ENCODE results near the gene CFAP74. TPM values are rescaled to one million over a fixed set of nuclear protein-coding genes. Genes with fewer than 3 reads are reported as not detected.

The CFAP74 gene
- total RNA-seq, 1 donor from 2014 or later = 6.6 TPM

GRCh38 chr1:1950940-1951339, 52.6 kb downstream of the CFAP74 start:
- no peak for DNase-seq
- TF ChIP-seq CTCF (IDR thresholded peaks at IDR 0.05) = no peak
- Histone ChIP-seq H3K4me3 (no peak overlapping the region), H3K27me3 (ENCODE audit: low read depth) (no peaks in the 10 kb centered on the region), H3K27ac (no peak overlapping the region), H3K36me3 (no peaks in the 10 kb centered on the region), H3K9me3 (no peaks in the 10 kb centered on the region), H3K4me1 (peaks cover 16% of the 10 kb centered on the region)
- intact Hi-C loops (cut with DNase I) = no loop called here
- no peak for ATAC-seq

GRCh38 chr1:1948783-1949182, 54.8 kb downstream of the CFAP74 start:
- H3K9me3 ChIP-seq = no peaks in the 10 kb centered on the region
- intact Hi-C loops (cut with DNase I) = loop anchor here (10.0 kb wide), 1 partner anchor 96 kb away; no protein-coding TSS in a partner anchor
- no peaks in the 10 kb centered on the region for H3K36me3 ChIP-seq
- H3K4me3 ChIP-seq = no peak overlapping the region
- DNase-seq = no peak
- no peak for TF ChIP-seq CTCF (IDR thresholded peaks at IDR 0.05)
- H3K27ac ChIP-seq = no peak overlapping the region
- no peak for ATAC-seq
- no peaks in the 10 kb centered on the region for H3K27me3 ChIP-seq (ENCODE audit: low read depth)
- H3K4me1 ChIP-seq = peaks cover 16% of the 10 kb centered on the region

- peak; percentile 66 for DNase-seq
- no peaks in the 10 kb centered on the region for H3K9me3 ChIP-seq
- intact Hi-C loops (cut with DNase I) = loop anchor here (10.0 kb wide), 1 partner anchor 97 kb away; no protein-coding TSS in a partner anchor
- H3K27me3 ChIP-seq (ENCODE audit: low read depth) = no peaks in the 10 kb centered on the region
- H3K27ac ChIP-seq = no peak overlapping the region
- H3K4me1 ChIP-seq = peaks cover 16% of the 10 kb centered on the region
- H3K4me3 ChIP-seq = no peak overlapping the region
- no peaks in the 10 kb centered on the region for H3K36me3 ChIP-seq
- ATAC-seq = peak in 1 of 2 donors; percentile 46
- TF ChIP-seq CTCF (IDR thresholded peaks at IDR 0.05) = no peak
Observed at GRCh38 chr1:1947493-1947892, 56.1 kb downstream of the CFAP74 start.

GRCh38 chr1:1946540-1946939, 57.0 kb downstream of the CFAP74 start:
- H3K27ac ChIP-seq = no peak overlapping the region
- intact Hi-C loops (cut with DNase I) = loop anchor here (10.0 kb wide), 1 partner anchor 98 kb away; no protein-coding TSS in a partner anchor

GRCh38 chr1:1945782-1946393, 57.7 kb downstream of the CFAP74 start:
- no peak for ATAC-seq
- H3K4me3 ChIP-seq = no peak overlapping the region
- H3K4me1 ChIP-seq = peaks cover 16% of the 10 kb centered on the region
- no peaks in the 10 kb centered on the region for H3K36me3 ChIP-seq
- no peaks in the 10 kb centered on the region for H3K9me3 ChIP-seq
- H3K27ac ChIP-seq = no peak overlapping the region
- DNase-seq = no peak
- intact Hi-C loops (cut with DNase I) = loop anchor here (10.0 kb wide), 1 partner anchor 99 kb away; no protein-coding TSS in a partner anchor
- peaks cover 3% of the 10 kb centered on the region for H3K27me3 ChIP-seq (ENCODE audit: low read depth)
- no peak for TF ChIP-seq CTCF (IDR thresholded peaks at IDR 0.05)

More at GRCh38 chr1:1946540-1946939, 57.0 kb downstream of the CFAP74 start:
- H3K4me3 ChIP-seq = no peak overlapping the region
- no peak for TF ChIP-seq CTCF (IDR thresholded peaks at IDR 0.05)
- peaks cover 3% of the 10 kb centered on the region for H3K27me3 ChIP-seq (ENCODE audit: low read depth)
- ATAC-seq (peak; percentile 12 to 59), DNase-seq (peak; percentile 75)
- no peaks in the 10 kb centered on the region for H3K36me3 ChIP-seq
- H3K4me1 ChIP-seq = peaks cover 16% of the 10 kb centered on the region
- H3K9me3 ChIP-seq = no peaks in the 10 kb centered on the region
